Uterus (tissue), 4 donors: Measurements from ENCODE around the gene WDR27. TPM values are rescaled to one million over a fixed set of nuclear protein-coding genes. Genes with fewer than 3 reads are reported as not detected.
A peak's percentile ranks its signal among the peaks of the same experiment; 100 is the strongest.
"Not testable (repeated sequence)": the region's sequence is repeated elsewhere in the genome, so short reads cannot be mapped to it uniquely, and the experiment has no call there.

Source experiments
- DNase-seq, 2 donors: peaks; one replicate each; pipeline ENCODE4 v3.0.0-alpha.2; 2019 to 2020
- H3K27ac ChIP-seq, 2 donors: fragments of 200-600 bp; sonication (generic); 1 replicate in 1 of 2; 2 replicates in 1 of 2; pipeline ENCODE4 v1.5.1; 2016 to 2018
- H3K27me3 ChIP-seq, 2 donors: fragments of 200-600 bp; sonication (generic); one replicate each; pipeline ENCODE4 v1.5.1; 2018 to 2019; ENCODE audit warnings: control low read depth in 1 of 2
- H3K36me3 ChIP-seq, 2 donors: fragments of 200-600 bp; sonication (generic); one replicate each; pipeline ENCODE4 v1.5.1; 2019; ENCODE audit warnings: control low read depth in 1 of 2
- H3K4me1 ChIP-seq, 2 donors: fragments of 200-600 bp; sonication (generic); one replicate each; pipeline ENCODE4 v1.5.1; 2018 to 2019; ENCODE audit warnings: control low read depth in 1 of 2
- H3K4me3 ChIP-seq, 2 donors: fragments of 200-600 bp; sonication (generic); 1 replicate in 1 of 2; 2 replicates in 1 of 2; pipeline ENCODE4 v1.5.1; 2018 to 2019; ENCODE audit warnings: mild to moderate bottlenecking in 1 of 2
- H3K9me3 ChIP-seq, 2 donors: fragments of 200-600 bp; sonication (generic); one replicate each; pipeline ENCODE4 v1.5.1; 2019; ENCODE audit warnings: control low read depth in 1 of 2
- POLR2A ChIP-seq, 2 donors: fragments of 450-650 bp; IDR thresholded peaks; one replicate each; pipeline ENCODE4 v1.6.1; 2016; ENCODE audit warnings: antibody characterized with exemption in 2 of 2, mild to moderate bottlenecking in 1 of 2, moderate library complexity in 1 of 2
- intact Hi-C: fragments of 100-400 bp; cut with DNase I; formaldehyde crosslinking; loops from one replicate; pipeline ENCODE4 v1.15.1; 2023; ENCODE audit warnings: low total_unique reads
- total RNA-seq, 4 donors: library from RNA; depleted of rRNA in 3 of 4; stranded (reverse); fragments of >200 nt in 3 of 4; gene quantifications; one replicate each; pipeline versions ENCODE4 v1.1.0 to v1.2.4, GENCODE V29; 2014 to 2023
- TF ChIP-seq, protein P1 (sequence below), 4 experiments: fragments of 200-600 bp in 2 of 4; fragments of 450-650 bp in 2 of 4; sonication (generic) in 2 of 4; IDR thresholded peaks; one replicate each; pipeline ENCODE4 v1.5.1; 2016 to 2019; ENCODE audit warnings: antibody characterized with exemption in 4 of 4, mild to moderate bottlenecking in 2 of 4, moderate library complexity in 1 of 4
- donor health status: DM: yes; HTN: yes; CAD: no.

The WDR27 gene
- total RNA-seq, 4 donors from 2014 or later, result 41.8 to 69.7 (median 59.7) TPM

DNA sequence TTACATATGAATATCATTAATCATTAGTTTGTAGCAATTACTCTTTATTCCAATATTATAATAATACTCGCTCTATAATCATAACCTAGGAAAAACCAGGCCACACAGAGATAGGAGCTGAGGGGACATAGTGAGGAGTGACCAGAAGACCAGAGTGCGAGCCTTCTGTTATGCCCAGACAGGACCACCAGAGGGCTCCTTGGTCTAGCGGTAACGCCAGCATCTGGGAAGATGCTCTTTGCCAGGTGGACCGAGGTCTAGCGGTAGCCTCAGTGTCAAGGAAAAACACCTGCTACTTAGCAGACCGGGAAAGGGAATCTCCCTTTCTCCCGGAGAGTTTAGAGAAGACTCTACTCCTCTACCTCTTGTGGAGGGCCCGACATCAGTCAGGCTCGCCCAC lies 4.7 kb downstream of the WDR27 start:
- H3K36me3 ChIP-seq, H3K27me3 ChIP-seq, H3K4me3 ChIP-seq, H3K4me1 ChIP-seq, H3K27ac ChIP-seq, H3K9me3 ChIP-seq, intact Hi-C loops: not testable (repeated sequence)
- peak in 1 of 2 donors; percentile 29 for DNase-seq
- TF ChIP-seq, protein P1, sequence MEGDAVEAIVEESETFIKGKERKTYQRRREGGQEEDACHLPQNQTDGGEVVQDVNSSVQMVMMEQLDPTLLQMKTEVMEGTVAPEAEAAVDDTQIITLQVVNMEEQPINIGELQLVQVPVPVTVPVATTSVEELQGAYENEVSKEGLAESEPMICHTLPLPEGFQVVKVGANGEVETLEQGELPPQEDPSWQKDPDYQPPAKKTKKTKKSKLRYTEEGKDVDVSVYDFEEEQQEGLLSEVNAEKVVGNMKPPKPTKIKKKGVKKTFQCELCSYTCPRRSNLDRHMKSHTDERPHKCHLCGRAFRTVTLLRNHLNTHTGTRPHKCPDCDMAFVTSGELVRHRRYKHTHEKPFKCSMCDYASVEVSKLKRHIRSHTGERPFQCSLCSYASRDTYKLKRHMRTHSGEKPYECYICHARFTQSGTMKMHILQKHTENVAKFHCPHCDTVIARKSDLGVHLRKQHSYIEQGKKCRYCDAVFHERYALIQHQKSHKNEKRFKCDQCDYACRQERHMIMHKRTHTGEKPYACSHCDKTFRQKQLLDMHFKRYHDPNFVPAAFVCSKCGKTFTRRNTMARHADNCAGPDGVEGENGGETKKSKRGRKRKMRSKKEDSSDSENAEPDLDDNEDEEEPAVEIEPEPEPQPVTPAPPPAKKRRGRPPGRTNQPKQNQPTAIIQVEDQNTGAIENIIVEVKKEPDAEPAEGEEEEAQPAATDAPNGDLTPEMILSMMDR (IDR thresholded peaks at IDR 0.05), result peak in 1 of 4 experiments; percentile 21

DNA sequence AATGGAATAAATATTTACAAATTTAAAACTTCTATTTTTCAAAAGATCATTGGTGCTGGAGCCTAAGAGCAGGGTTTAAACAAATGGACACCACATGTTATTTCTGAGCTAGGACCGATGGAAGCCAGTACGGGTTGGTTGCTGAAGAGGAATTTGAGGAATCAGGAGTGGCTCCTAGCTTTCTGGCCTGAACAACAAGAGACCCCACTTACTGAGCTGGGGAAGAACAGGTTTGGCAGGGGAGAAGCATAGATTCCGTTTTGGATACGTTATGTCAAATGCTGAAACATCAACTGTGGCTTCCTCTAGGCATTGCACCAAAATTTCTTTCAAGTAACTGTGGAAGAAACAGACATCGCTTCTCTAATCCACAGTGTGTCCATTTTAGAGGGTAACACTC lies 6.7 kb downstream of the WDR27 start:
- no peak for DNase-seq
- intact Hi-C loops, result no loop called here
- Histone ChIP-seq H3K4me3 (no peak overlapping the region), H3K4me1 (no peaks in the 10 kb centered on the region), H3K27ac (no peak overlapping the region), H3K36me3 (no peaks in the 10 kb centered on the region), H3K9me3 (no peaks in the 10 kb centered on the region), H3K27me3 (no peaks in the 10 kb centered on the region)
- TF ChIP-seq POLR2A (IDR thresholded peaks at IDR 0.05), result no peak
- TF ChIP-seq, protein P1 (IDR thresholded peaks at IDR 0.05), result no peak

DNA sequence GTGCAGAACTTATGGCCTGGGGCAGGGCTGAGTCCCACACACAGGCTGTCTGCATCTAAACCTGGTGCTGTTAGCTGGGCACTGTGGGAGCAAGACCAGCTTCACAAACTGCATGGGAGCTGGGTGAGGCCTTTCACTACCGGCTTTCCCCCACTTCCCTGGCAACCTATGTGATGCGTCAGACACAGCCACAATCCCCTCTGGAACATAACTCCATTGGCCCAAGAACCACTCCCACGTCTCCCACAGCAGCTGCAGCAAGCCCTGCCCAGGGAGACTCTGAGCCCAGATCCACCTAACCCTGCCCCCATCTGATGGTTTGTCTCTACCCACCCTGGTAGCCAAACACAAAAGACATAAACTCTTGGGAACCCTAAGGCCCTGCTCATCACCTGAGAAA lies 9.3 kb downstream of the WDR27 start:
- no peaks in the 10 kb centered on the region for H3K36me3 ChIP-seq
- intact Hi-C loops, result no loop called here
- no peak overlapping the region for H3K4me3 ChIP-seq
- no peaks in the 10 kb centered on the region for H3K9me3 ChIP-seq
- DNase-seq, result no peak
- no peaks in the 10 kb centered on the region for H3K4me1 ChIP-seq
- TF ChIP-seq, protein P1 (IDR thresholded peaks at IDR 0.05), result no peak
- no peak for TF ChIP-seq POLR2A (IDR thresholded peaks at IDR 0.05)
- no peaks in the 10 kb centered on the region for H3K27me3 ChIP-seq
- no peak overlapping the region for H3K27ac ChIP-seq

DNA sequence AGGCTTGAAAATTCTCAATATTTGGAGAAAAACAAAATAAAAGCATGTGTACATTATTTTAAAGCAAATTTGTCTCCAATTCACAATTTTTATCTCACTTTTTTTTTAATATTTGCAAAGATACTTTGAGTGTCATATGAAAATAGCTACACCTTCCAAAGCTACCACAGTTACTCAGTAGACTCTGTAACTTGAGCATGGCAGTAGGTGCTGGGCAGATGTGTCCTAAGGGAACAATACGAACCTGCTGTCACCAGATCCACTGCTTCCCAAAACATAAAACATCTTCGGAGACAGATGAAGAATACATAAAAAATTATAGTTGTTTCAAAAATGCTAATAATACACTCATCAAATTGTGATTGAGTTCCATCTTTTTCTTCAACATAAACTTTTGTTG lies 10.6 kb downstream of the WDR27 start:
- Histone ChIP-seq H3K9me3 (peaks cover 0 to 7% of the 10 kb centered on the region in 2 donors), H3K36me3 (no peaks in the 10 kb centered on the region)
- intact Hi-C loops, result no loop called here

DNA sequence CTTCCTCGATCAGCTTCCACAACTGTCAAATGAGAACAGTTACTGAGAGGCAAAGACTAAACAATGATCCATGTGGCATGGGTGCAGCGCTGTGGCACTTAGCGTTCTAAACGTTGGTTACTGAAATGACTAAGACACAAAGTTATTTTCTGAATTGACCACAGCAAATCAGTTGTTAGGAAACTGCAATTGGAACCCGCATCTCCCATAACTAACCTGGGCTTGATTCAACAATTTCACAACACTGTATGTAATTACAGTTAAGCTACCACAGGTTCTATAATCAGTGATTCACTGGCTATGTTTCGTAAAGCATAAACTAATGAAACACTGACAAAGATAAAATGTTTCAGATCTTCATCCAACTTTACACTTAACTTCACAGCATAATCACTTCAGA lies 12.5 kb downstream of the WDR27 start:
- H3K36me3 ChIP-seq, result no peaks in the 10 kb centered on the region
- no peak overlapping the region for H3K27ac ChIP-seq
- peaks cover 0 to 19% of the 10 kb centered on the region in 2 donors for H3K9me3 ChIP-seq
- no peaks in the 10 kb centered on the region for H3K4me1 ChIP-seq
- no peak overlapping the region for H3K4me3 ChIP-seq
- H3K27me3 ChIP-seq, result no peaks in the 10 kb centered on the region
- intact Hi-C loops, result no loop called here
- DNase-seq, result no peak
- TF ChIP-seq, protein P1 (IDR thresholded peaks at IDR 0.05), result no peak
- no peak for TF ChIP-seq POLR2A (IDR thresholded peaks at IDR 0.05)

More for the DNA sequence above, 10.6 kb downstream of the WDR27 start:
- H3K27me3 ChIP-seq, result no peaks in the 10 kb centered on the region
- H3K27ac ChIP-seq, result no peak overlapping the region
- TF ChIP-seq, protein P1 (IDR thresholded peaks at IDR 0.05), result no peak
- no peak for TF ChIP-seq POLR2A (IDR thresholded peaks at IDR 0.05)
- no peak for DNase-seq
- H3K4me1 ChIP-seq, result no peaks in the 10 kb centered on the region
- H3K4me3 ChIP-seq, result no peak overlapping the region
